GM20000 (cell line): ENCODE measurements around the gene NTN4.
"Not testable (repeated sequence)": the region's sequence is repeated elsewhere in the genome, so short reads cannot be mapped to it uniquely, and the experiment has no call there.

Source experiments
- DNase-seq: peaks from one replicate; pipeline ENCODE4 v3.0.0; 2012; ENCODE audit warnings: low spot score
- CTCF ChIP-seq: IDR thresholded peaks from 2 replicates; pipeline ENCODE4 v1.5.1; 2012; ENCODE audit warnings: mild to moderate bottlenecking, control low read depth; ENCODE audit errors: extremely low read depth, missing control alignments

NTN4 gene

GRCh38 chr12:95790917-95791849 lies 619 bp upstream of the NTN4 start:
- no peak for TF ChIP-seq CTCF
- DNase-seq: peak; percentile 40

GRCh38 chr12:95789126-95790032 lies 1.2 kb downstream of the NTN4 start:
- TF ChIP-seq CTCF: no peak
- no peak for DNase-seq

GRCh38 chr12:95788637-95789036 lies 1.9 kb downstream of the NTN4 start:
- no peak for DNase-seq
- no peak for TF ChIP-seq CTCF

- DNase-seq: no peak
- no peak for TF ChIP-seq CTCF
Observed at GRCh38 chr12:95787274-95787818, 3.2 kb downstream of the NTN4 start.

- TF ChIP-seq CTCF: no peak
- DNase-seq: no peak
Observed at GRCh38 chr12:95784915-95785314, 5.6 kb downstream of the NTN4 start.

- no peak for DNase-seq
- TF ChIP-seq CTCF: no peak
Observed at GRCh38 chr12:95784286-95784685, 6.3 kb downstream of the NTN4 start.

- not testable (repeated sequence) for DNase-seq
Observed at GRCh38 chr12:95775466-95775865, 15.1 kb downstream of the NTN4 start.
